IPS-15b (cell line): Measurements from ENCODE around the gene MAGI1.

Experiments used
- H3K27me3 ChIP-seq: one replicate; pipeline ENCODE4 v1.6.1; 2013; ENCODE audit warnings: low read length; ENCODE audit not compliant: control insufficient read depth, insufficient read depth
- H3K36me3 ChIP-seq: one replicate; pipeline ENCODE4 v1.6.1; 2013; ENCODE audit warnings: low read length; ENCODE audit not compliant: control insufficient read depth, insufficient read depth
- H3K4me1 ChIP-seq: one replicate; pipeline ENCODE4 v1.6.1; 2013; ENCODE audit warnings: mild to moderate bottlenecking, low read length; ENCODE audit not compliant: control insufficient read depth, insufficient read depth
- H3K4me3 ChIP-seq: one replicate; pipeline ENCODE4 v1.5.1; 2013; ENCODE audit warnings: low read depth, low read length
- H3K9ac ChIP-seq: one replicate; pipeline ENCODE4 v1.6.1; 2013; ENCODE audit warnings: low read depth, mild to moderate bottlenecking, low read length
- H3K9me3 ChIP-seq: one replicate; pipeline ENCODE4 v1.6.1; 2013; ENCODE audit warnings: mild to moderate bottlenecking, low read length; ENCODE audit not compliant: control insufficient read depth, insufficient read depth

MAGI1 gene

GRCh38 chr3:65439641-65440284 is 599.0 kb downstream of the MAGI1 start:
- Histone ChIP-seq H3K9ac (no peak overlapping the region), H3K4me3 (no peak overlapping the region), H3K27me3 (no peaks in the 10 kb centered on the region), H3K9me3 (no peaks in the 10 kb centered on the region), H3K36me3 (no peaks in the 10 kb centered on the region), H3K4me1 (peaks cover 9% of the 10 kb centered on the region)

DNA sequence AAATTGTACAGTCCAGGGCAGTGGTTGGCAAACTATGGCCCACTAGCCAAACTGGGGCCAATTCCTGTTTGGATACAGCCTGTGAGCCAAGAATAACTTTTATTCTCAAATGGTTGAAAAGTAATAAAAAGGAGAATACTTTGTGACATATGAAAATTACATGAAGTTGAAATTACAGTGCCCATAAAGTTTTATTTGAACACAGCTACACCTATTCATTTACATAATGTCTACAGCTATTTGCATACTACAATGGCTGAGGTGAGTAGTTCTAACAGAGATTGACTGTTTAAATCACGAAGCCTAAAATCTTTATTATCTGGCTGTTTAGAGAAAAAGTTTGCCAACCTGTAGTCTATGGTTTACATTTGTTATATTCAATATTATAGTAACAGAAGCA is 600.1 kb downstream of the MAGI1 start:
- Histone ChIP-seq H3K9me3 (no peaks in the 10 kb centered on the region), H3K36me3 (no peaks in the 10 kb centered on the region)

DNA sequence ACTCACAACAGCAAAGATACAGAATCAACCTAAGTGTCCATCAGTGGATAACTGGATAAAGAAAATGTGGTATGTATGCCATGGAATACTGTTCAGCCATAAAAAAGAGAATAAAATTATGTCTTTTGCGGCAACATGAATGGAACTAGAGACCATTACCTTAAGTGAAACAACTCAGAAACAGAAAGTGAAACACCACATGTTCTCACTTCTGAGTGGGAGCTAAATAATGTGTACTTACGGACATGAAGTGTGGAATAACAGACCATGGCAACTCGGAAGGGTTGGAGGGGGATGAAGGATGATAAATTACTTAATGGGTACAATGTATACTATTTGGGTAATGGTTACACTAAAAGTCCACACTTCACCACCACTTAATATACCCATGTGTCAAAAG is 600.6 kb downstream of the MAGI1 start:
- H3K27me3 ChIP-seq = no peaks in the 10 kb centered on the region
- H3K36me3 ChIP-seq = no peaks in the 10 kb centered on the region
- H3K4me1 ChIP-seq = peaks cover 4% of the 10 kb centered on the region
- H3K4me3 ChIP-seq = no peak overlapping the region
- no peak overlapping the region for H3K9ac ChIP-seq
- H3K9me3 ChIP-seq = no peaks in the 10 kb centered on the region

More for the DNA sequence above, 600.1 kb downstream of the MAGI1 start:
- Histone ChIP-seq H3K9ac (no peak overlapping the region), H3K4me3 (no peak overlapping the region), H3K4me1 (peaks cover 4% of the 10 kb centered on the region), H3K27me3 (no peaks in the 10 kb centered on the region)

DNA sequence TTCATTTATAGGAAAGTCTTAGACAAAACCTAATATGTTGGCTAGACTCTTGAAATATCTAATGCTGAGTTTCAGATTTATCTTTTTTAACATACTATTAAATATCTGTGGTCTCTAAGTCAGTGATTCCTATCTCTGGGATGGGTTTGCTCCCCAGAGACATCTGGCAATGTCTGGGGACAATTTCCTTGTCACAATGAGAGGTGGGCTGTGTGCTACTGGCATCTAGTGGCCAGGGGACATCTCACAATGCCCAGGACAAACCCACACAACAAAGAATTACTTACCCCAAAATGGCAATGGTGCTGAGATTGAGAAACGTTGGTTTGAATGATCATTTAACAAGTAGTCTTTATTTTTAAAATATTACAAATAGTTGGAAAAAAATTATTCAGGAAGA is 602.1 kb downstream of the MAGI1 start:
- no peaks in the 10 kb centered on the region for H3K36me3 ChIP-seq
- peaks cover 4% of the 10 kb centered on the region for H3K4me1 ChIP-seq

GRCh38 chr3:65433480-65433879 is 605.2 kb downstream of the MAGI1 start:
- Histone ChIP-seq H3K27me3 (no peaks in the 10 kb centered on the region), H3K4me3 (no peak overlapping the region), H3K9me3 (no peaks in the 10 kb centered on the region), H3K36me3 (peaks cover 12% of the 10 kb centered on the region), H3K9ac (no peak overlapping the region), H3K4me1 (no peaks in the 10 kb centered on the region)

More for the DNA sequence above, 602.1 kb downstream of the MAGI1 start:
- Histone ChIP-seq H3K27me3 (no peaks in the 10 kb centered on the region), H3K4me3 (no peak overlapping the region), H3K9me3 (no peaks in the 10 kb centered on the region), H3K9ac (no peak overlapping the region)

DNA sequence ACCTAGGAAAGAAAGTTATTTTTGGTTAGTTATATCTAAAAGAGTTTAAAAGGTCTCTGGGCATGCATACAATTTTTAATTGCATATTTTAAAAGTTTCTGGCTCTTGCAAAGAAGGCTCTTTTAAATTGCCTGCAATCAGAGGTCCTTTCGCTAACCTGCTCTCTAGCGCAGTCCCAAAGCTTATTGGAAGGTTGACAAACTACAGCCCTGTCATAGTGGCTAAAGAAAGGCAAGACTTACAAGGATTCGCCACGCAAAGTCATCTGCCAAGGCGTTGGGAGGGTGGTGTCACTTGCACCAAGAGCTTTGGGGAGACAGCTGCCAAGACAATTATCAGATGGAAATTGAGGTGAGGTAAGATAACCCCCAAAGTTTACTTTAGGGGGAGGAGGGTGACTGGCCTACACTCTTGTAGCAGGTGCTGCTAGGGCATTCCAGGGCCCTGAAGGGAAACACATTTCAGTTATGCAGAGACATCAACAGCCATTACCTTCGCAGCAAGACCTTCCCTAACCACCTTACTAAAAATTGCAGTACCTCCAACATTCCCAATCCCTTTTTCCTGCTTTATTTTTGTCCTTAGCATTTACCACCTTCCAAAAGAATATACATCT is 606.2 kb downstream of the MAGI1 start:
- Histone ChIP-seq H3K4me3 (no peak overlapping the region), H3K27me3 (no peaks in the 10 kb centered on the region), H3K4me1 (no peaks in the 10 kb centered on the region), H3K9ac (no peak overlapping the region), H3K9me3 (no peaks in the 10 kb centered on the region), H3K36me3 (peaks cover 12% of the 10 kb centered on the region)

- H3K4me3 ChIP-seq = no peak overlapping the region
- no peaks in the 10 kb centered on the region for H3K4me1 ChIP-seq
- no peak overlapping the region for H3K9ac ChIP-seq
- no peaks in the 10 kb centered on the region for H3K9me3 ChIP-seq
- H3K36me3 ChIP-seq = peaks cover 19% of the 10 kb centered on the region
- H3K27me3 ChIP-seq = no peaks in the 10 kb centered on the region
Observed at GRCh38 chr3:65425880-65426279, 612.8 kb downstream of the MAGI1 start.

GRCh38 chr3:65422154-65422553 is 616.6 kb downstream of the MAGI1 start:
- H3K4me1 ChIP-seq = no peaks in the 10 kb centered on the region
- H3K27me3 ChIP-seq = no peaks in the 10 kb centered on the region
- peaks cover 8% of the 10 kb centered on the region for H3K36me3 ChIP-seq
- no peak overlapping the region for H3K4me3 ChIP-seq
- no peaks in the 10 kb centered on the region for H3K9me3 ChIP-seq
- H3K9ac ChIP-seq = no peak overlapping the region

GRCh38 chr3:65419233-65419632 is 619.5 kb downstream of the MAGI1 start:
- H3K9ac ChIP-seq = no peak overlapping the region
- no peaks in the 10 kb centered on the region for H3K27me3 ChIP-seq
- H3K36me3 ChIP-seq = peaks cover 8% of the 10 kb centered on the region
- H3K9me3 ChIP-seq = no peaks in the 10 kb centered on the region
- H3K4me1 ChIP-seq = no peaks in the 10 kb centered on the region
- no peak overlapping the region for H3K4me3 ChIP-seq

DNA sequence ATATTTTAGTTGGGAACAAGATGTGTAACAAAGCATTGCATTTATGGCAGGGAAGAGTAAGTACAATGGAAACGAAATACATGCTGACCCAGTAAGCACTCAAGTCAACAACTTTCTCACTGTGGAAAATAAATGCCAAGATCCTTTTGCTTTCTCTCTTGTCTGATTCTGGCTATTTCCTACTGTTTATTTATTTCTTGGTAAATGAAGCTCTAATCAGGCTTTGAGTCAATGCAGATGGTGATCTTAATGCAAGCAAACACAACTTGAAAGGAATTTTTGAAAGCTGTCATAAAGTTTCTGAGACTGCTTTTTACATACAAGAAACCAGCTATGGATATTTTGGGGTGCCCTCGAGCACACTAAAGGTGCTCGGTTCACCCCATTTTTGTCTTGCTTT is 624.8 kb downstream of the MAGI1 start:
- no peaks in the 10 kb centered on the region for H3K4me1 ChIP-seq

GRCh38 chr3:65412588-65412987 is 626.1 kb downstream of the MAGI1 start:
- Histone ChIP-seq H3K27me3 (no peaks in the 10 kb centered on the region), H3K36me3 (no peaks in the 10 kb centered on the region), H3K4me3 (no peak overlapping the region), H3K9me3 (no peaks in the 10 kb centered on the region), H3K4me1 (peaks cover 4% of the 10 kb centered on the region), H3K9ac (no peak overlapping the region)

More for the DNA sequence above, 624.8 kb downstream of the MAGI1 start:
- Histone ChIP-seq H3K9me3 (no peaks in the 10 kb centered on the region), H3K4me3 (no peak overlapping the region), H3K9ac (no peak overlapping the region), H3K36me3 (no peaks in the 10 kb centered on the region), H3K27me3 (no peaks in the 10 kb centered on the region)

- no peaks in the 10 kb centered on the region for H3K36me3 ChIP-seq
- peaks cover 4% of the 10 kb centered on the region for H3K4me1 ChIP-seq
- H3K27me3 ChIP-seq = no peaks in the 10 kb centered on the region
- H3K9me3 ChIP-seq = no peaks in the 10 kb centered on the region
- no peak overlapping the region for H3K4me3 ChIP-seq
- H3K9ac ChIP-seq = no peak overlapping the region
Observed at GRCh38 chr3:65411367-65411766, 627.4 kb downstream of the MAGI1 start.
